ENCODE results near the gene SREBF2.
"Not testable (repeated sequence)": the region's sequence is repeated elsewhere in the genome, so short reads cannot be mapped to it uniquely, and the experiment has no call there.

Gene SREBF2

DNA sequence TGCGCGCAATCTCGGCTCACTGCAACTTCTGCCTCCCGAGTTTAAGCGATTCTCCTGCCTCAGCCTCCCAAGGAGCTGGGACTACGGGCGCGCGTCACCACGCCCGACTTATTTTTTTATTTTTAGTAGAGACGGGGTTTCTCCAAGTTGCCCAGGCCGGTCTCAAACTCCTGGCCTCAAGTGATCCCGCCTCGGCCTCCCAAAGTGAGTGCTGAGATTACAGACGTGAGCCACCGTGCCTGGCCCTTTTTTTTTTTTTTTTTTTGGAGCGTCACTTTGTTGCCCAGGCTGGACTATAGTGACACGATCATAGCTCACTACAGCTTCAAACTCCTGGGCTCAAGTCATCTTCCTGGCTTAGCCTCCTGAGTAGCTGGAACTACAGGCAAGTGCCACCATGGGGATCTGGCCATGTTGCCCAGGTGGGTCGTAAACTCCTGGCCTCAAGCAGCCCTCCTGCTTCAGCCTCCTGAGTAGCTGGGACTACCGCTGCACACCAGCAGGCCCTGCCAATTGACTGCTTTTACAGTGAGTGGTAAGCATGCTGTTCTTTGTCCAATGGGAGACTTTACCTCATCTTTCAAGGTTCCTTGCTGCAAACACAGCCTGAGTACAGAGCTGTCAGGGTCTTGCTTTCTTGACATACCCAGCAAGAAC is 114.6 kb downstream of the SREBF2 start:
- no peak for DNase-seq (ENCODE audit: low spot score)

DNA sequence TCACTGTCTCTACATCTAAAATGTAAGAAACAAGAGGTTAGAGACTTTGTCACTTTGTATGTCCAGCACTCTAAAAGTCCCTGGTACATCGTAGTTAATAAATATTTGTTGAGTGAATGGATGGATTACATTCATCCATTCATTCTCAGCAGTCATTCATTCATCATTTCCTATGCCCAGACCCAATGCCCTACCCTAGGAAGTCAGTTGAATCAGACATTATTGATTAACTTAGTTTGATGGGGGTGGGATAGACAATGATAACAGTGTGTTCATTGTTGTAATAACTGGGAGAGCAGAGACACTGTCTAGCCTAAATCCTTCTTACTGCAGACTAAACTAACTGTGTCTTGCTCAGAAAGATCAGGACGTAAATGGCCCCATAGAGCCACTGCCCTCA is 115.2 kb downstream of the SREBF2 start:
- no peak for DNase-seq (ENCODE audit: low spot score)

DNA sequence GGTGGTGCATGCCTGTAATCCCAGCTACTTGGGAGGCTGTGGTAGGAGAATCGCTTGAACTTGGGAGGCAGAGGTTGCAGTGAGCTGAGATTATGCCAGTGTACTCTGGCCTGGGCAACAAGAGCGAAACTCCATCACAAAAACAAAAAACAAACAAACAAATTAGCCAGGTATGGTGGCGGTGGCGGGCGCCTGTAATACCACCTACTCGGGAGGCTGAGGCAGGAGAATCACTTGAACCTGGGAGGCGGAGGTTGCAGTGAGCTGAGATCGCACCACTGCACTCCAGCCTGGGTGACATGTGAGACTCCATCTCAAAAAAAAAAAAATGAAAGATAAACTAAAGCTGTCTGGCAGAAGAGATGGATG is 116.0 kb downstream of the SREBF2 start:
- DNase-seq (ENCODE audit: low spot score), result not testable (repeated sequence)

- DNase-seq (ENCODE audit: low spot score), result no peak
These were observed 116.5 kb downstream of the SREBF2 start for GRCh38 chr22:41949297-41949965.

DNA sequence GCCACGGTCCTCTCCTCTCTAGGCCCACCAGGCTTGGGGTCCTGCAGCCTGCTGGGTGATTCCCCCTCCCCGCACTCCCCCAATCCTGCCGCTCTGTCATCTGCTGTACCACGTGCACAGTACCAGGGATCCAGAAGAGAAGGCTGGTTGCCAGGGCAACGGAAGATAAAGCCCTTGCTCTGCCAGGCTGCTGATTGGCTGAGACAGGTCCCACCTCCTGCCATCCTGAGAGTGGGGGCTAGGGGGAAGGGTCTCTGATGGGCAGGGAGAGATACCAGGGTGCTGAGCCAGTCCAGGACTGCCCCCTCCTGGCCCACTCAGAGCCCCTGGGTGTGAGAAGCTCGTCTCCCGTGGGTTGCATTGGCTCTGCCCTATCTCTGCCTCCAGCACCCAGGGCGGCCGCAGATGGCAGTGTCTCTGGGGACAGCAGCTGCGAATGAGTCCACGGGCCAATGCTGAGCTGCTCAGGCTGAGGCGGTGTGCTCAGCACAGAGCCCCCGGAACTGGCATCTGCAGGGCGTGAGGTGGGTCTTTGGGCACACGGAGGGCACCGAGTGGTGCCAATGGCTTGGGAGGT is 119.1 kb downstream of the SREBF2 start, which contains the start of gene SMIM45:
TSS of gene SMIM45 (plus strand) at position 253 of the 577 bp plus-strand sequence.
- peak; percentile 73 for DNase-seq (ENCODE audit: low spot score)

DNA sequence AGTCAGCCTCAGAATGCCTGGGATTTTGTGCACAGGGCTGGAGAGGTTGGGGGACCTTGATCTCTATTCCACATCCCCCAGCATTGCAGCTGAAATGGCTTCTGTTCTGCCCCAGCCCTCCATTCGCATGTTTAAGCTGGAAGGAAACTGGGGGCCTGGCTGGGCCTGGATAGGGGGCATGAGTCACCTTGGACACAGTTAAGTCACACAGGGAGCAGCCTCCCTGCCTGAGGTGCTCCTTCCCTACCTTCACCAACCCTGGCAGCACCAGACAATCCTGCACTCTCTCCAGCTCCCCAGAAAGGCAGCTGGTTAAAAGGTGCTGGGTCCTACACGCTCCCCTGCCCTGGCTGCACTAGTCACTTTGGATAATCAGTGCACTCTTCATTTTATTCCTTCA is 119.8 kb downstream of the SREBF2 start:
- DNase-seq (ENCODE audit: low spot score), result no peak
